ENCODE data around the gene RASA3.

The RASA3 gene

DNA sequence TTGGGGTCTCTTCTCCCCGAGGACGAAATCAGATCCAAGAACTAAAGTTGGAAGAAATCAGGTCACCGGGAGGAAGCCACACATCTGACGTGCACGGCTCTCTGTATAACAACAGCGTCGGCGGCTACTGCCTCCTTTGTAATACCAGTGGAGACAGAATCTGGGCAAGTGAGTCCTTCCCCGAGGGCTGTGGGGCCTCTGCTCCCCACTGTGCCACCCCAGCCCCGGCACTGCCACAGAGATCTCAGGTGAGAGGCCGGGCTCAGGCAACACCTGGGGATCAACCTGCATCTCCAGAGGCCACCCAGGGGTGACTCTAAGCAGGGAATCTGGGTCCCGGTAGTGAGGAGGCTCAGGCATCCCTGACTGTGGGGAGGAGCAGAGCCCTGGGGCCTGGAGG, 124.9 kb downstream of the RASA3 start:
- Histone ChIP-seq H3F3A (ENCODE audit: low read depth) (no peaks in the 10 kb centered on the region), H2AFZ (ENCODE audit: low read length) (no peak overlapping the region), H3K9ac (ENCODE audit: low read depth, low read length, poor library complexity, severe bottlenecking) (no peak overlapping the region), H3K79me2 (ENCODE audit: insufficient read depth, low read length) (no peaks in the 10 kb centered on the region), H4K20me1 (ENCODE audit: insufficient read depth, low read length, poor library complexity, severe bottlenecking) (no peaks in the 10 kb centered on the region), H3K9me2 (replicated peaks; ENCODE audit: low read depth, low read length) (no peaks in the 10 kb centered on the region), H3K27me3 (ENCODE audit: insufficient read depth, low read length, poor library complexity, severe bottlenecking) (no peaks in the 10 kb centered on the region), H3K4me1 (ENCODE audit: insufficient read depth, low read length, poor library complexity, severe bottlenecking) (no peaks in the 10 kb centered on the region), H3K36me3 (ENCODE audit: insufficient read depth, low read length) (peaks cover 23% of the 10 kb centered on the region; the same call in 1 of the 2 replicates), H3K4me3 (ENCODE audit: low read length, poor library complexity, severe bottlenecking) (no peak overlapping the region), H3K9me3 (ENCODE audit: insufficient read depth, low read depth, low read length) (no peaks in the 10 kb centered on the region), H3K4me2 (ENCODE audit: low read depth, low read length, poor library complexity, severe bottlenecking) (no peak overlapping the region)
- TF ChIP-seq, protein P1, sequence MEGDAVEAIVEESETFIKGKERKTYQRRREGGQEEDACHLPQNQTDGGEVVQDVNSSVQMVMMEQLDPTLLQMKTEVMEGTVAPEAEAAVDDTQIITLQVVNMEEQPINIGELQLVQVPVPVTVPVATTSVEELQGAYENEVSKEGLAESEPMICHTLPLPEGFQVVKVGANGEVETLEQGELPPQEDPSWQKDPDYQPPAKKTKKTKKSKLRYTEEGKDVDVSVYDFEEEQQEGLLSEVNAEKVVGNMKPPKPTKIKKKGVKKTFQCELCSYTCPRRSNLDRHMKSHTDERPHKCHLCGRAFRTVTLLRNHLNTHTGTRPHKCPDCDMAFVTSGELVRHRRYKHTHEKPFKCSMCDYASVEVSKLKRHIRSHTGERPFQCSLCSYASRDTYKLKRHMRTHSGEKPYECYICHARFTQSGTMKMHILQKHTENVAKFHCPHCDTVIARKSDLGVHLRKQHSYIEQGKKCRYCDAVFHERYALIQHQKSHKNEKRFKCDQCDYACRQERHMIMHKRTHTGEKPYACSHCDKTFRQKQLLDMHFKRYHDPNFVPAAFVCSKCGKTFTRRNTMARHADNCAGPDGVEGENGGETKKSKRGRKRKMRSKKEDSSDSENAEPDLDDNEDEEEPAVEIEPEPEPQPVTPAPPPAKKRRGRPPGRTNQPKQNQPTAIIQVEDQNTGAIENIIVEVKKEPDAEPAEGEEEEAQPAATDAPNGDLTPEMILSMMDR (conservative IDR thresholded peaks at IDR 0.05; ENCODE audit: low read length), result no peak
- TF ChIP-seq EZH2phosphoT487 (IDR thresholded peaks at IDR 0.05; ENCODE audit: borderline replicate concordance), result no peak

DNA sequence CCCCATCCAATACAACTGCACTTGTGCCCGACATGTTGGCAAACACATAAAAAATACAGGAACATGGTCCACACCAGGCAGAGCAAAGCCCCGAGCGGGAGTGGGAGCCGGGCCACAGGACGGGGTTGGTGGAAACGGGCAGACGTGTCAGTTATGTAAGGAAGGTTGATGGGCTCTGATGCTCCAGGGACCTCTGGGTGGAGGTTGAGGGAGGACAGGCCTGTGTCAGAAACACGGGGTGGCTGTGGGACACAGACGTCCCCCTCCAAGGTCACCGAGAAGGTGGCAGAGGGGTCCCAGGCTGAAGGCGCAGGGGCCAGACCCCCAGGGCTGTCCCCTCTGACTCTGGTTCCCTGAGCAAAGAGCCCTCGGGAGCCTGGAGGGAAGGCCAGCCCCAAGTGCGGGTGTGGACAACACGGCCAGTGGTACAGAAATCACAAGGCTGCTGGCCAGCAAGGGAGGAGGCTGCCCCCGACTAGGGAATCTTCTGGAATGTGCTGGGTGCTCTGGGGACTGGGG, 127.2 kb downstream of the RASA3 start:
- TF ChIP-seq EZH2phosphoT487 (IDR thresholded peaks at IDR 0.05; ENCODE audit: borderline replicate concordance), result no peak
- TF ChIP-seq, protein P1 (conservative IDR thresholded peaks at IDR 0.05; ENCODE audit: low read length), result no peak
- H3K9me2 ChIP-seq (replicated peaks; ENCODE audit: low read depth, low read length), result no peaks in the 10 kb centered on the region

DNA sequence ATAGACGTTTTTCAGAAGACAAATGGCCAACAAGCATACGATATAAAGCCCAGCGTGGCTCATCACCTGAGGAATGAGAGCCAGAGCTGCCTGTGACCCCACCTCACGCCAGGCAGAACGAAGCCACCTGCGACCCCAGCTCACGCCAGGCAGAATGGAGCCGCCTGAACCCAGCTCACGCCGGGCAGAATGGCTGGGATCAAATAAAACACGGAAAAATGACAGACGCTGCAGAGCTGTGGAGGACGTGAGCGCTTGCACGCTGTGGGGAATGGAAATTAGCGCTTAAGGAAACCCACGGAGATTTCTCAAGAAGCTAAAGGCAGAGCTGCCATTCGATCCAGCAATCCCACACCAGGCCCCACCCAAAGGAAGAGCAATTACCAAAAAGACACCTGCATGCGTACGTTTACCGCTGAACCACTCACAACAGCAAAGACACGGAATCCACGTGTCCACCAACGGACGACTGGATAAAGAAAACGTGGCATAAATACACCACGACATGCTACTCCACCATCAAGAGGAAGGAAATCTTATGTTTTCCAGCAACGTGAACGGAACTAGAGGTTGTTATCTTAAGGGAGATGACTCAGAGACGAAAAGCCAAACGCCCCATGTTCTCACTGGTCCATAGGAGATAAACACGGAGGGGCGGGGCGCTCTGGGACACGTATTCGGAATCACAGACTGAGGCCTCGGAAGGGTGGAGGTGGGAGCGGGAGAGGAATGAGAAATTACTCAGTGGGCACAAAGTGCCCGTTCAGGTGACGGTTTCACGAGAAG, 127.8 kb downstream of the RASA3 start:
- Histone ChIP-seq H4K20me1 (ENCODE audit: insufficient read depth, low read length, poor library complexity, severe bottlenecking) (no peaks in the 10 kb centered on the region), H3K4me2 (ENCODE audit: low read depth, low read length, poor library complexity, severe bottlenecking) (no peak overlapping the region), H3F3A (ENCODE audit: low read depth) (no peaks in the 10 kb centered on the region), H3K9me2 (replicated peaks; ENCODE audit: low read depth, low read length) (no peaks in the 10 kb centered on the region), H3K9me3 (ENCODE audit: insufficient read depth, low read depth, low read length) (no peaks in the 10 kb centered on the region), H3K79me2 (ENCODE audit: insufficient read depth, low read length) (no peaks in the 10 kb centered on the region), H3K36me3 (ENCODE audit: insufficient read depth, low read length) (peaks cover 8% of the 10 kb centered on the region; the same call in 1 of the 2 replicates), H3K9ac (ENCODE audit: low read depth, low read length, poor library complexity, severe bottlenecking) (no peak overlapping the region), H3K4me3 (ENCODE audit: low read length, poor library complexity, severe bottlenecking) (no peak overlapping the region), H3K4me1 (ENCODE audit: insufficient read depth, low read length, poor library complexity, severe bottlenecking) (no peaks in the 10 kb centered on the region), H2AFZ (ENCODE audit: low read length) (no peak overlapping the region), H3K27me3 (ENCODE audit: insufficient read depth, low read length, poor library complexity, severe bottlenecking) (no peaks in the 10 kb centered on the region)
- TF ChIP-seq, protein P1 (conservative IDR thresholded peaks at IDR 0.05; ENCODE audit: low read length), result no peak
- TF ChIP-seq EZH2phosphoT487 (IDR thresholded peaks at IDR 0.05; ENCODE audit: borderline replicate concordance), result no peak

More for the DNA sequence above, 127.2 kb downstream of the RASA3 start:
- no peaks in the 10 kb centered on the region for H3K4me1 ChIP-seq (ENCODE audit: insufficient read depth, low read length, poor library complexity, severe bottlenecking)
- no peak overlapping the region for H3K4me3 ChIP-seq (ENCODE audit: low read length, poor library complexity, severe bottlenecking)
- H2AFZ ChIP-seq (ENCODE audit: low read length), result no peak overlapping the region
- no peaks in the 10 kb centered on the region for H3K27me3 ChIP-seq (ENCODE audit: insufficient read depth, low read length, poor library complexity, severe bottlenecking)
- H3K4me2 ChIP-seq (ENCODE audit: low read depth, low read length, poor library complexity, severe bottlenecking), result no peak overlapping the region
- no peaks in the 10 kb centered on the region for H4K20me1 ChIP-seq (ENCODE audit: insufficient read depth, low read length, poor library complexity, severe bottlenecking)
- H3K36me3 ChIP-seq (ENCODE audit: insufficient read depth, low read length), result peaks cover 15% of the 10 kb centered on the region; the same call in 1 of the 2 replicates
- H3F3A ChIP-seq (ENCODE audit: low read depth), result no peaks in the 10 kb centered on the region
- no peaks in the 10 kb centered on the region for H3K79me2 ChIP-seq (ENCODE audit: insufficient read depth, low read length)
- no peaks in the 10 kb centered on the region for H3K9me3 ChIP-seq (ENCODE audit: insufficient read depth, low read depth, low read length)
- no peak overlapping the region for H3K9ac ChIP-seq (ENCODE audit: low read depth, low read length, poor library complexity, severe bottlenecking)
